Peyer's patch (tissue), 4 donors: ENCODE data around the gene HLCS.

ENCODE experiments used
- CTCF ChIP-seq, 6 experiments: fragments of 450-650 bp in 4 of 6; fragments of 200-600 bp in 2 of 6; sonication (generic) in 1 of 6; IDR thresholded peaks; one replicate each; pipeline ENCODE4 v1.5.1; 2017 to 2019; ENCODE audit warnings: antibody characterized with exemption in 6 of 6, mild to moderate bottlenecking in 3 of 6, moderate library complexity in 1 of 6
- POLR2A ChIP-seq, 2 donors: fragments of 450-650 bp; IDR thresholded peaks; one replicate each; pipeline ENCODE4 v1.5.1; 2017; ENCODE audit warnings: antibody characterized with exemption in 2 of 2, mild to moderate bottlenecking in 2 of 2, moderate library complexity in 2 of 2

DNA sequence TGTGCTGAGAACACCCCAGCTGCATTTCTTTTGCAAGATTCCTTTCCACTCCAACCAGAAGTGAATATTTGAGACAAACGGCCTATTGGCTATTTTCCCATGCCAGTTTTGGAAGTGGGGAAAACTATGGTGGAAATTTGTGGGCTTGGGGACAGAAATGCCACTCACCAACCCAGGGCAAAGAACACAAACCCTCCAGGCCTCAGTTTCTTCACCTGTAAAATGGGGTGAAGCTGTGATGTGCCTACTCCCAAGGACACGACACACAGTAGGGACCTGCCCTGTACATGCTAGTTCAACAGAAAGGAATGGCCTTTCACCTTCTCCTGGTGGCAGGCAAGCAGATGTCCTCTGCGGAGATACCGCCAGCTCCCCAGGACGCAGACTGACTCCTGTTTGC lies 221.0 kb downstream of the HLCS start:
- TF ChIP-seq CTCF (IDR thresholded peaks at IDR 0.05): no peak
- no peak for TF ChIP-seq POLR2A (IDR thresholded peaks at IDR 0.05)
